HL-60 (cell line): ENCODE data around the gene SLC37A3.

Experiments used
- GABPA ChIP-seq: IDR thresholded peaks from 2 replicates; pipeline ENCODE4 v1.6.1; 2012; ENCODE audit warnings: low read depth
- POLR2AphosphoS5 ChIP-seq: IDR thresholded peaks from 2 replicates; pipeline ENCODE4 v1.6.1; 2012; ENCODE audit warnings: low read depth
- SPI1 ChIP-seq: IDR thresholded peaks from 2 replicates; pipeline ENCODE4 v1.6.1; 2012; ENCODE audit warnings: low read depth, mild to moderate bottlenecking, borderline replicate concordance
- TF ChIP-seq, protein P1 (sequence below): IDR thresholded peaks from one replicate; pipeline ENCODE4 v1.5.1; 2011; ENCODE audit warnings: low read length, control low read depth, inconsistent platforms; ENCODE audit not compliant: insufficient read depth
- TF ChIP-seq, protein P2 (sequence below): IDR thresholded peaks from 2 replicates; pipeline ENCODE4 v1.6.1; 2012; ENCODE audit warnings: low read depth; ENCODE audit not compliant: insufficient replicate concordance

DNA sequence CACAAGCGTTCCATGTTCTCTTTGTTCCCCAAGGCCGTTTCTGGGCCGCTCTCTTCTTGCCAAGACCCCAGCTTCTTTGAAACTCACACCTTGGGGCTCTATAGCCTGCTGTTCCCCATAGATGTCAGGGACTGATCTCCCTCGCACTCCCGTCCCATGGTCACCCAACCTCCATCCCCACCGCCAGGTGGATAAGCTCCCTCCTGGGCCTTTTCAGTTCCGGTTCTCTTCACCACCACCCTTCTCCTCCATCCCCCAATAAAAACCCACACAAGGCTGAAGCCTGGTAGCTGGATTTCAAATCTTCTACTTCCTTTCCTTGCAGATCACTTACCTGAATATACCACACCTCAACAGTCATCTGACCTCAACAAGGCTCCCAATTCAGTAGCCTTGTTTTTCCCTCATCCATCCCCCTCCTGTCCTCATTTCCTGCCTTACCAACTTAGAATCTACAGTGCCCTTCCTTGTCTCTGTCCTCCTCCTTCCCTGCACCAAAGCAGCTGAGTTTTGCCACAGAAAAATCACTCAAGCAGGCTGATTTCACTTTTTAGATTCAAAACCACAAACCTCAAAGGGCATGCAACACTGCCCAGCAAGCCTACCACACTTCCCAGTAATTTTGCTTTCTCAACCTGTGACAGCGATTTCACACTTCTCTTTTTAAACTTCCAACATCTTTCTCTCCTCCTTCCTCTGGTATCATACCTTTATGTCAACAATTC lies 7.7 kb downstream of the SLC37A3 start:
- TF ChIP-seq, protein P1, sequence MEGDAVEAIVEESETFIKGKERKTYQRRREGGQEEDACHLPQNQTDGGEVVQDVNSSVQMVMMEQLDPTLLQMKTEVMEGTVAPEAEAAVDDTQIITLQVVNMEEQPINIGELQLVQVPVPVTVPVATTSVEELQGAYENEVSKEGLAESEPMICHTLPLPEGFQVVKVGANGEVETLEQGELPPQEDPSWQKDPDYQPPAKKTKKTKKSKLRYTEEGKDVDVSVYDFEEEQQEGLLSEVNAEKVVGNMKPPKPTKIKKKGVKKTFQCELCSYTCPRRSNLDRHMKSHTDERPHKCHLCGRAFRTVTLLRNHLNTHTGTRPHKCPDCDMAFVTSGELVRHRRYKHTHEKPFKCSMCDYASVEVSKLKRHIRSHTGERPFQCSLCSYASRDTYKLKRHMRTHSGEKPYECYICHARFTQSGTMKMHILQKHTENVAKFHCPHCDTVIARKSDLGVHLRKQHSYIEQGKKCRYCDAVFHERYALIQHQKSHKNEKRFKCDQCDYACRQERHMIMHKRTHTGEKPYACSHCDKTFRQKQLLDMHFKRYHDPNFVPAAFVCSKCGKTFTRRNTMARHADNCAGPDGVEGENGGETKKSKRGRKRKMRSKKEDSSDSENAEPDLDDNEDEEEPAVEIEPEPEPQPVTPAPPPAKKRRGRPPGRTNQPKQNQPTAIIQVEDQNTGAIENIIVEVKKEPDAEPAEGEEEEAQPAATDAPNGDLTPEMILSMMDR, result no peak
- TF ChIP-seq, protein P2, sequence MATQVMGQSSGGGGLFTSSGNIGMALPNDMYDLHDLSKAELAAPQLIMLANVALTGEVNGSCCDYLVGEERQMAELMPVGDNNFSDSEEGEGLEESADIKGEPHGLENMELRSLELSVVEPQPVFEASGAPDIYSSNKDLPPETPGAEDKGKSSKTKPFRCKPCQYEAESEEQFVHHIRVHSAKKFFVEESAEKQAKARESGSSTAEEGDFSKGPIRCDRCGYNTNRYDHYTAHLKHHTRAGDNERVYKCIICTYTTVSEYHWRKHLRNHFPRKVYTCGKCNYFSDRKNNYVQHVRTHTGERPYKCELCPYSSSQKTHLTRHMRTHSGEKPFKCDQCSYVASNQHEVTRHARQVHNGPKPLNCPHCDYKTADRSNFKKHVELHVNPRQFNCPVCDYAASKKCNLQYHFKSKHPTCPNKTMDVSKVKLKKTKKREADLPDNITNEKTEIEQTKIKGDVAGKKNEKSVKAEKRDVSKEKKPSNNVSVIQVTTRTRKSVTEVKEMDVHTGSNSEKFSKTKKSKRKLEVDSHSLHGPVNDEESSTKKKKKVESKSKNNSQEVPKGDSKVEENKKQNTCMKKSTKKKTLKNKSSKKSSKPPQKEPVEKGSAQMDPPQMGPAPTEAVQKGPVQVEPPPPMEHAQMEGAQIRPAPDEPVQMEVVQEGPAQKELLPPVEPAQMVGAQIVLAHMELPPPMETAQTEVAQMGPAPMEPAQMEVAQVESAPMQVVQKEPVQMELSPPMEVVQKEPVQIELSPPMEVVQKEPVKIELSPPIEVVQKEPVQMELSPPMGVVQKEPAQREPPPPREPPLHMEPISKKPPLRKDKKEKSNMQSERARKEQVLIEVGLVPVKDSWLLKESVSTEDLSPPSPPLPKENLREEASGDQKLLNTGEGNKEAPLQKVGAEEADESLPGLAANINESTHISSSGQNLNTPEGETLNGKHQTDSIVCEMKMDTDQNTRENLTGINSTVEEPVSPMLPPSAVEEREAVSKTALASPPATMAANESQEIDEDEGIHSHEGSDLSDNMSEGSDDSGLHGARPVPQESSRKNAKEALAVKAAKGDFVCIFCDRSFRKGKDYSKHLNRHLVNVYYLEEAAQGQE, result no peak
- peak; percentile 99 for TF ChIP-seq POLR2AphosphoS5
- TF ChIP-seq GABPA, result peak; percentile 62; the same call in 1 of the 2 replicates
- peak; percentile 75 for TF ChIP-seq SPI1
